HG03097 (cell line): ENCODE results near the gene COL15A1.

Experiments
- ATAC-seq: cut with Tn5 transposase; IDR thresholded peaks from one replicate; pipeline ENCODE4 v1.9.1; 2021; ENCODE audit not compliant: unreplicated experiment, low FRiP score

The COL15A1 gene

DNA sequence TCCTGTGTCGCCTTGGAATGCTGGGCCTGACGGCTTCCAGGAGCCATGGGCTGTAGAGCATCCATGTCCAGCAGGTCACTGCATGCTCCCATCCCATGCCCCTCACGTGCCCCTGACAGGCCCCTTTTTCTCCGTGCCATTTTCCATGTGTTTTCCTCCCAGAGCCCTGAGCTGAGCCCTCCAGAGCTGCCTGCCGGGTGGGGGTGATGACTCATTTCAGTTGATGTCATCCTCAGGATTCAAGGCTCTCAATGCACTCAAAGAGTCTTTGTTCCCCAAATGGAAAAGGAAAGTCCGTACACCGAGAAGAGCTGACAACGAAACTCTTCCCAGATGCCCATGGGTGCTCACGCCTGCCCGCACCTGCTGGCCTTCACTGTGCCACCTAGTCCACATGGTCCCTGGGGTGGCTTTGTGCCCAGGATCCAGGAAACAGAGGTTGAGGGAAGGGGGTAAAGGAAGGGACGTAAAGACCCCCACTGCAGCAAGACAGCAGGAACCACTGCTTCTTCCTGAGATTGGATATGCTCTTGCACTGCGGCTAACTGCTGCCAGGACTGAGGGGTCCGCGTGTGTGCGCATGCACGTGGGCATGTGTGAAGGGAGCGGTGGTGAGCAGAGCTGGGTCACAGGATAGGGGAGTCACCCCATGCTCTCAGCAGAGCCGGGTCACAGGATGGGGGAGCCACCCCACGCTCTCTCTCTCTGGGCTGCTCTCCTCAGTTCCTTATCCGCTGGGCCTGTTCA lies 27.6 kb downstream of the COL15A1 start:
- no peak for ATAC-seq

DNA sequence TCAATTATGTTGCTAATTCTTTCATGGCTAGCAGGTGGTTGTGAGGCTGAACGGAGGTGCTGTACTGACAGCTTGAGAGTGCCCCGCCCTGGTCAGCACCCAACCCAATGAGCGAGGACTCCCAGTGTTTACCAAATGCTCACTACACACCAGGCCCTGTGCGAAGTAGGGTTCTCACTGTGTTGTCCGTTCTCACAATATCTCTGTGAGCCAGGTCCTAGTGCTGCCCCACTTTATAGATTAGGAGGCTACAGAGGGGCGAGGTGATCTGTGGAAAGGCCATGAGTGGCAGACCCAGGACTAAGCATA lies 28.2 kb downstream of the COL15A1 start:
- no peak for ATAC-seq

DNA sequence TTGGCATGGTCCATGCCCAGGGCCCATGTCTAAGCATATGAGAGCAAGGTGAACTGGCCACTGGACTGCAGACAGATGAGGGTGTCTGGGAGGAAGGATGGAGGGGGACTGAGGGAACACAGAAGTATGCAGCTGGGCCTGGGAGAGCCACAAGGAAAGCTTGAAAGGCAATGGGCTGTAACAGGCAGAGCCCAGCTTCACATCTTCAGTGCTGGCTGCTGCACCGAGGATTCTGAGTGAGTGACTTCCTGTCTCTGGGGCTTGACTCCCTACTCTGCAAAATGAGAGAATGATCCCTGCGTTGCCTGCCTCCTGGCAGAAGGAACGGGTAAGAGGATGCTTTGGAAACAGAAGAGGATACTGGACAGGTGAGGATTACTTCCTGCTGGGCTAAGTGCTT lies 29.0 kb downstream of the COL15A1 start:
- no peak for ATAC-seq

DNA sequence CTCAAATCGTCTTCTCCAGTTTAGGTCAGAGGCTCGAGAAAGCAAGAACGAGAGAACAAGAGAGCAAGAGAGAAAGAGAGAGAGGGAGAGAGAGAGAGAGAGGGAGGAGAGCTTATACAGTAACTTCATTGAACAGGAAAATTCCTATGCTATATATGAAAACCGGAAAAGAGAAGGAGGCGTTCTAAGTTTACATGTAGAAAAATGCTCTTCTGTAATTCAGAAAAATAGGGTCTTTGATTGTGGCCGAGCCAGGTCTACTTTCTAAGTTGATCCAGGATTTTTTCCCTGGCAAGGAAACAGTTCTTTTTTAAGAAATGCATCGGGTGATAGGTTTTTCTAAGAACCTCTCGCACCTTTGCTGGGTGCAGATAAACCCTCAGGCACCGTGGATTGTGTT lies 29.5 kb downstream of the COL15A1 start:
- ATAC-seq = no peak

DNA sequence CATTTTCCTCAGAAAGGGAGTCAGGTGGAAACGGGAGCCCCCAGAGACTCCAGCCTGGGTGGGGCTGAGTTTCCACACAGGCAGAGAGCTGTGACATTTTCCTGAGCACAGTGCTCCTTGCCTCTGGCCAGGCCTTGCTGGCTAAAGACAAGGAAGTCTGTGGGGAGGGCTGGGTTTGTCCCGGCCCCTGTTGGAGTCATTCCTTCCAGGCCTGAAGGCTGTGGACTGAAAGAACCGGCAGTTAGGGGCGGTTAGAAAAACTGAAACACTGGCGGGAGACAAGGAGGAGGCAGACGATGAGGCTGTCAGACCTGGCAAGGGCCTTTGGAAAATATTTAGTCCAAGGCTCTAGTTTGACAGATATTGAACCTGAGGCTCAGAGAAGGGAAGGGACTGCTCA lies 29.9 kb downstream of the COL15A1 start:
- no peak for ATAC-seq

DNA sequence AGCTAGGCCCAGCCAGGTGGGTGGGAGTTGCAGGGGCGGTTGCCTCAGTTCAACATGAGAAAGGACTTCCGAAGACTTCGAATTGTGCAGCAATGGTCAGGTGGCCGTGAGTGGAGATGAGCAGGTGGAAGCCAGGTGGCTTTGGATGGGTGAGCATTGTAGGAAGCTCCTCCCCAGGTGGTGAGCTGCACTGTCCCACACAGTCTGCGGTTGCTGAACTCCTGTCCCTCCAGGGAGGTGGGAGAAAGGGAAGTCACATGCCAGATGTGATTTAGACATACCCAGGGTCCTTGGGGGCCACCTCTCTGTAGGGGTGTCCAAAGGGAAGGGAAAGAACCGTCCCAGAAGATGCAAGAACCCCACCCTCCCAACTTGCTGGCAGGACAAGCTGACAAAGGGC lies 30.4 kb downstream of the COL15A1 start:
- ATAC-seq = no peak

DNA sequence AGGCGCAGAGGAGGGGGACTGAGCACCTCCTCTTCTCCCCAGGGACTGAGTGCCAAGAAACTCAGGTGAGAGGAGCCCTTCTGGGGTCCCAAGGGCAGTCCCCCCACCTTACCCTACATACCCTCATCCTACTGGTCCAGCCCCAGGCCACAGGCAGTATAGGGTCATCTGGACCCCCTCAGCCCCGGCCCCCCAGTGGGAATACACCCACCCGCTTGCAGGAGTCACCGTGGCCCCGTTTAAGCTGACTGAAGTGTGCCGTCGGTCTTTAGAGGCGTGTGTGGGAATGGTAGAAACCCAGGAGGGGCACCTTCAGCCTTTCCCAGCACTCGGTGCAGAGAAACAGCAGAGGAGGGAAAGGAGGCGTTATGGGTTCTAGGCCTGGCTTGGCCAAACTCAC lies 30.8 kb downstream of the COL15A1 start:
- no peak for ATAC-seq

DNA sequence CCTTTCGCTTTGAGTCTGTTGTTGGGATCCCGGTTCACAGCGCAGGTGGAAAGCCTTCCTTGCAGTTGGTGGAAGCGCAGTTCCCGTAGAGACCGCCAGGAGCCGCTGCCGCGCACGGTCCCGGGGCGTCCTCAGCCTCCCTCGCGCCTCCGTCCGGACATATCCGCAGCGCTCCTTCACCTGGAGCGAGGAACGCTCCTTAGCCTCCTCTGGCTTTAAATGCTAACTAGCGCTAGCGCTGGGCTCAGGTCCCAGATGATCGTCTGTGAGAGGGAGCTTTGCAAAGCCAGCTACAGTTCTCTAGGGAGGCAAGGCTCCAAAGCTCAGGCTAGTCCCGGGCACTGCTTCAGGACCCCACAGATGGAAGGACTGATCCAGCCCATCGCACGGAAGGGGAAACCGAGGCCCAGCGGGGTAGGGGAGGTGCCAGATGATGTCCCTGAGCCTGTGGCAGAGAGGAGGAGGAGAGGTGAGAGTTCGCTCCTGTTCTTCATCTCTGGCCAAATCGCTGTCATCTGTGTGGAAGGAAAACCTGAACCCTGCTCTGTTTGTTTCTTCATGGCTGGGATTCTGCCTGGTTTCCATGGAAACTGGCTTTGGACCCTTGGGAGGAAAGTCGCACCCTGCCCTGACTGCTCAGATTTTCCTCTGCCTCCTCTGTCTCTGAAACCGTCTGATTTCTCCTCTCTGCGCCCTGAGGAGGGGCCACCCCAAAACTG lies 31.4 kb downstream of the COL15A1 start:
- peak; percentile 96 for ATAC-seq

DNA sequence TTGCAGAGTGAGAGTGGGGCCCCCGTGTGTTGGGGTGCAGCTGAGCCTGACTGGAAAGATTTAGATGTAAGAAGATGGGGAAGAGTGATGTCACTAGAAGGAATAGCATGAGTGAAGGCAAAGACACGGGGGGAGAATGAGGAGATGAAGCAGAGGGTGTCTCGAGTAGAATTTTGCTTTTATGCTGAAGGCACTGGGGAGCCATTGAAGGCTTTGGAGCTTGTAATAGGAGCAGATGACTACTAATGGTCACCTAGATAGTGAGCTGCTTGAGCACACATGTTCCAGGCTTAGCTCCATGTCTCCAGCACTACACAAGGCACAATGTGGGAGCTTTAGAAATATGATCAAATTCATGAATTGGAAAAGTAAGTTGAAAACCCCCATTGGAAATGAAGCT lies 32.1 kb downstream of the COL15A1 start:
- ATAC-seq = no peak

DNA sequence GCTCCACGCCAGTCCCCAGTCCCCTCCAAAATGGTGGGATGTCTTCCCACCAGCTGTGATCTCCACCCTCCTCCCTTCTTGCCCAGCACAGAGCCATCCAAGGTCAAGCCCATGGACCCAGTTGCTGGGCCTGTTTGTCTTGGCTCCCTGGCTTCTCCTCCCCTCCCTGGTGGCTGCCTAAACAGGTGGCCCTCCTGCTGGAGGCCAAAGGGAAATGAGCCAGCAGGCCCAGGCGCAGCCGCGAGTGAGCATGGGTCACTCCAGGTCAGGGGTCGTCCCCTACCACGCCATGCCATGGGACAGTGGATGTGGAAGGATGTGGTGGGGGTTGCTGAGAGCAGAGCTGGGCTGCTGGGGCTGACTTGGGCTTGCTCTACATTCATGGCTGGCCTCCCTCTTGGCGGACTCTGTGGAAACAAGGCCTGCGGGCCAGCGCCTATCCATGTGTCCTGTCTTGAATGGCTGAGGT lies 33.6 kb downstream of the COL15A1 start:
- ATAC-seq = no peak

DNA sequence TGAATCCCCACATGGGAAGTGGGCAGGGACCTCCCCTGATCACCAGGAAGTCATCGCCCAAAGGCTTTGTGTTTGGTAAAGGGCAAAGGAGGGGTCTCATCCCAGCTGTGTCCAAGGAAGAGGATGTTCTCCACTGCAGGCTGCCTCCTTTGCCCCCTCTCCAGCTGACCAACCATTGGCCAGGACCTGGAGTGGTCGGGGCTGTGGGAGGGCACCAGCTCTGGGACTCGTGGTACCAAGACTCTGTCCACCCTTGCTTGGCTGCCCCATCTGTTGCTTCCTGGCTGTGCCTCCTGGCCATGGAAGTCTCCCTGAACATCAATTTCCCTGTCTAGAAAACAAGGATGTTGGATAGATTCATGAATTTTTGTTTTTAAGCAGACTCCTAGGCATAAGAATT lies 34.1 kb downstream of the COL15A1 start:
- no peak for ATAC-seq

DNA sequence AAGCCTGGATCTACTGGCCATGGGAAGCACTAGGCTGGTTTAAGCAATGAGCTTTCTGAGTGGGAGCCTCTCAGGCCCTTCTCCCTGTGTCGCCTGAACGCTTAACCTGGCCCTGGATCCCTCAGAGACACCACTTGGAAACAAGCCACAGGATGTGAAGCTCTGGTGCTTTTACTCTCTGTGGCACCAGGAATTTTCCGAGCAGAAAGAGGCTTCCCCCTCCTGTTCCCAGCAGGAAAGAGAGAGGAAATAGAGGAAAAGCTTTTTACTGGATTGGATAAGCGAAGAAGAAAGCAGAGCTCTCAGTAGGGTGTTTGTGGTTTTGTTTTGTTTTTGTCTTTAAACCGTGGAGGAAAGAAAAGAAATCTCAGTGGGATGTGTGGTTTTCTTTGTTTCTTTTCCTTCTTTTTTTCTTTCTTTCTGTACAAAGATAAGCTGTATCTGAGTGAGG lies 34.5 kb downstream of the COL15A1 start:
- ATAC-seq = no peak

DNA sequence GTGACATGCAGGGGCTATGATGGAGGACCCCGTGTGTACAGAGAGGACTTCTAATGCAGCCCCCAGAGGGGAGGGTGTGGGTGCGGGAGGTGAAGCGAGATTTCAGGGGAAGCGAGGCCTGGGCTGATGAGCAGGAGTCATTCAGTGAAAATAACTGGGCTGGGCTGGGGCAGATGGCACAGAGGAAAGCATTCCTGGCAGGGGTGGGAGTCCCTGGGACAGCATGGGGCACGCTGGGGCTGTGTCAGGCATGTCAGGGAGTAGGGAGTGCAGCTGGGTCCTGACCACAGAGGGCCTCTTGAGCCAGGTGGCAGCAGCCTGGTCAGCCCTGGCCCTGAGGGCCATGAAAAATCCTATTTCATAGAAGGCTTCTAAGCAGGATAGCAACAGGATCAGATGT lies 36.6 kb downstream of the COL15A1 start:
- ATAC-seq = no peak

DNA sequence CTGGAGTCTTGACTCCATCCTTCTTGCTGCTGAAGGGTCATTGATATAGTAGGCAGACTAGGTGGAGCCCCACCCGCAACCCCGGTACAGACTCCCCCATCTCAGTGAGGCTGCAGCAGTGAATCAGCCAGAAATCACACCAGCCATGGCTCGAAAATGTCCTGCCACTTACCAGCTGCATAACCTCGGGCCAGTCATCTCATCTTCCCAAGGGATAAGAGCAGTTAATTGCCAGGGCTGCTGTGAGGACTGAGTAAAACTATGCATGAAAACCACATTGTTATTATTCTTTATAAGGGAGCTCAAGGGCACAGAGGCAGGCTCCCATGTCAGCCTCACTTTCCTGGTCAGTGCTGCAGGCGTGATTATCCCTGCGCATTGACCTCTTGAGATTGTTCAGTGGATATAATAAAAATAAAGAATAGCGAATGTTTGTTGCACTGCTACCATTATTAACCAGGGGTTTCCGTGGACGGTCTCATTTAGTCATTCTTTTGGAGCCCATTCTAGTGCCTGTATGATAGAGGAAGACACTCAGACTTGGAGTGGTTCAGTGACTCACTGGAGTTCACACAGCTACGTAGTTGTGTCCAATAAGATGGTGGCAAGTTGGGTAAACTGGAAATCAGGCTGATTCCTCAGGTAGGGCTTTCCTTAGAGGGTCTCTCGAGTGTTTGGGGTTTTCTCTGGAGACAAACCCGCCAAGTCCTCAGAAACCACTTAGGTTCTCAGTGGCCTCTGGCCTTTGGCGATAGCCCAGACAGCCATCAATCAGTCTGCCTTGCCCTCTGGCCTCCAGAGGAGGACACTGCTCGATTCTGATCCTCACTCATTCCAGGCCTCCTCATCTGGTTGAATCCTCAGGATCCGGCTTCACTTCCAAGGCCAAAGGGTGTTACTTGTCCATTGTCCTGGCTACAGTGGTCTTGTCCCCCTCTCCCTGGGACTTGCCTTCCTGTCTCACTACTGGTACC lies 39.9 kb downstream of the COL15A1 start:
- ATAC-seq = no peak

DNA sequence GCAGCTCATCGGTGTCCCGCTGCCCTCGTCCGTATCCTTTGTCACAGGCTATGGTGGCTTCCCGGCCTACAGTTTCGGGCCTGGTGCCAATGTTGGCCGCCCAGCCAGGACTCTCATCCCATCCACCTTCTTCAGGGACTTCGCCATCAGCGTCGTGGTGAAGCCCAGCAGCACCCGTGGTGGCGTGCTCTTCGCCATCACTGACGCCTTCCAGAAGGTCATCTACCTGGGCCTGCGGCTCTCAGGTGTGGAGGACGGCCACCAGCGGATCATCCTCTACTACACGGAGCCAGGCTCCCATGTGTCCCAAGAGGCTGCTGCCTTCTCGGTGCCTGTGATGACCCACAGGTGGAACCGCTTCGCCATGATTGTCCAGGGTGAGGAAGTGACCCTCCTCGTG lies 41.9 kb downstream of the COL15A1 start:
- ATAC-seq = no peak

DNA sequence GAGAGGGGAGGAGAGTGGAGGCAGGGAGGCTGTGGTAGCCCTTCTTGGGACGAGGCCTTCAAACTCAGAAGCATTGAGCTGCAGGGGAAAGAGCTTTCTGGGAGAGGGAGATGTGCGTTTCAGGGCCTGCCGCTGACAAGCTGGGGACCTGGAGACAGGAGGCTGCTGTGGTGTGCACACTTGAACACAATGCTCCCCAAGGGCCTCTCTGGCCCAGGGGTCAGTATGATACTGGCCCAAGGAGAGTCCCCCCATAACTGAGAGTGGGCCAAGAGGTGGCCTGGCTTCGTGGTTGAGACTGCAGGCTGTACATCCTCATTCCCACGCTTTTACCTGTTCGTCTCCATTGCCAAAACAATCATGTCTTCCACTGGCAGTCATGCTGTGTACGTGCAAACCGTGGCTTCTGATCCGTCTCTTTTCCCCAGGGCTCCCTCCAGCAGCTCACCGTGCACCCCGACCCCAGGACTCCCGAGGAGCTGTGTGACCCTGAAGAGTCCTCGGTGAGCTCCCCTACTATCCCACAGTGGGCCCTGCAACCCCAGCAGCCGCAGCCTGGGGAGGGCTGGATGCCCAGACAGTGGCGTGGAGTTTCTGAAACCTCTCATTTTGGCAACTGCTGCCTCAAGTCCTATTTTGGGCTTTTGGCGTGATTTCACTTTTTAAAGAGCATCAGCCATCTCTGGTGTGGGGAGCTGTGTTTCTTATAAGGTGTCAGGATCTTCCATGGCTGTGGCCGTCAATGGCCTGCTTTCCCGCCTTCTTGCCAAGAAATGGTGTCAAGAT lies 43.4 kb downstream of the COL15A1 start:
- ATAC-seq = no peak

DNA sequence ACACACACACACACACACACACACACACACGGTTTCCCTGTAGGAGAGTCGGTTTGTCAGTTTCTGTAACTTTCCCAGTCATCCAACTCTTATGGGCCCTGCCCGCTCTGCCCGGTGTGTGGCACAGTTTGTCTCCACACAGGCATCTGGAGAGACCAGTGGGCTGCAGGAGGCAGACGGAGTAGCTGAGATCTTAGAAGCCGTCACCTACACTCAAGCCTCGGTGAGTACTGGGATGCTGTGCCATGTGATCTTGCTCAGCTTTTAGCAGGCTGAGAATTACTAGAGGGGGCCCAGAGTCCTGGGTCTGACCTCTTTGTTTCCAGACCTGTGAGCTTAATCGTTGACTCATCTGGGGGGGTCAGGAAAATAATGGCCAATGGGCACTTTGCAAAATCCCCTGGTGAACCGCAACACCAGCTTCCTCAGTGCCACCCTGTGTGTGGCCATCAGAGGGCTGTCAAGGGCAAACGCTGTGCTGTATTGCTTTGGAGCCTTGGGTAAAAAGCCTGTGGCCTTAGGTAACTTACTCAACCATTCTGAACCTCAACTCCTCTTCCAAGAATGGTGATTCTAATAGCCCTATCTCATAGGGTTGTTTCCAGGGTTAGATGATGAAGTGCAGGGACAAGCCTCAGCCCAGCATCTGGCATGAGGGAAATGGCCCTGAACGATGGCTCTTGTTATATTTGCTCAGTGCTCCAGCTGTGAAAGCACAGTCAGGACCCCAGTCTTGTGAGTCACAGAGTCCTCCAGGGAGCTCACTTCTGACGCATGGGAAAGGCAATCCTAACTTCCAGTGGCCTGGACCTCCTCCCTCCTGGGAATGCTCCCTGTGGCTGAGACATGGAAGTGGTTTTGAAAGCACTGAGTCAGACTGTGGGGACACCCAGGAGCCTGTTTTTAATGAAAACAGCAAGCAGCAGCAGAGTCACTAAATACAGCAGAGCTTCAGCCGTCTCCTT lies 45.6 kb downstream of the COL15A1 start:
- no peak for ATAC-seq

DNA sequence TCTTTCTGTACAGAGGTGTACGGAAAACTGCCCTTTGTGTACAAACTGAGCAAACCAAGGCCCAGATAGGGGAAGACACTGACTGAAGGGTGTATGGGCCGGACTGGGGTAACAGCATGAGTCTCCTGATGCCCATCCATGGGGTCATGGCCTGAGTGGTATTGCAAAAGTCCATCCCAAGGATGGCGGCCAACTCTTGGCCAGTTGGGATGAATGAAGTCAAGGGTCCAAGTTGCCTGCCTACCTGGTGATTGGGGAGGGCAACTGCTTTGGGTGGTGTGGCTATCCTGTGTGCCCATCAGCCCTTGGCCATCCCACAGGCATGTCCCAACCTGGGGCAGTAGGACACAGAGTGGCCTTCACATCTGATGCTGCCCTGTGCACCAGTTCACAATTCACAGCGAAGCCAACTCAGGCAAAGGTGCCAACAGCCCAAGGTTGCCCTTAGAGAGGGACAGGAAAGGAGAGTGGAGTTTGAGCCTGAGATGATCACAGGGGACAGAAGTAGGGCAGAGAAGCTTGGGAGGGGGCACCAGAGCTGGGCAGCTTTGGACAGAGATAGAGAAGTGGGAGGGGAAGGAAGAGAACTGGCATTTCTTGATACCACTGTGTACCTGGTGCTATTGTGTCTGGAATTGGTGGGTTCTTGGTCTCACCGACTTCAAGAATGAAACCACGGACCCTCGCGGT lies 46.6 kb downstream of the COL15A1 start:
- no peak for ATAC-seq
